Measurements from ENCODE around the gene TEKTIP1.

TEKTIP1 gene

DNA sequence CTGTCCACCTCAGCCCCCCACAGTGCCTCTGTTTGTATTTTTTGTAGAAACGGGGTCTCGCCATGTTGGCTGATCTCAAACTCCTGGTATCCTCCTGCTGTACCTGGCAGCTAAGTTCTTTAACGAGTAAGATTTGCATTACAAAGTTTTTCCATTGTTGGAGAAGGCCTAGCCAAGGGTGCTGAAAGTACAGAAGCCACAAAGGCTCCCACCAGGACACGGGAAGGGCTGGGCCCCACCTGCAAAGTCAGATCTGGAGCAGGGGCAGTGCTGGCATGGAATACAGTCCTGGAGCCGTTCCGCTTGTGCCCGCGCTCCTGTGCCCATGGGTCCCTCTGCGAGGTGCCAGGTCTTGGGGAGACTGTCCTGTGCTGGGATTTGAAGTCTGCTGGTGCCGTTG lies 20.7 kb upstream of the TEKTIP1 start:
- Histone ChIP-seq H3K4me1 (ENCODE audit: control extremely low read depth in 1 of 4, control insufficient read depth in 4 of 4, insufficient read depth in 4 of 4, low read length in 3 of 4) (peaks cover 0 to 3% (median 1%) of the 10 kb centered on the region in 4 experiments), H3K4me3 (ENCODE audit: control insufficient read depth in 1 of 7, extremely low read depth in 1 of 7, insufficient read depth in 4 of 7, low read depth in 2 of 7, low read length in 6 of 7) (no peak overlapping the region), H3K9me3 (ENCODE audit: control extremely low read depth in 1 of 5, control insufficient read depth in 4 of 5, insufficient read depth in 2 of 5, low read depth in 1 of 5, low read length in 4 of 5) (no peaks in the 10 kb centered on the region), H3K27me3 (replicated peaks in 2 of 5; ENCODE audit: control insufficient read depth in 4 of 5, insufficient read depth in 5 of 5, low read length in 4 of 5) (no peaks in the 10 kb centered on the region), H3K36me3 (ENCODE audit: control insufficient read depth in 4 of 4, insufficient read depth in 4 of 4, low read length in 3 of 4) (peaks cover 0 to 36% (median 28%) of the 10 kb centered on the region in 4 experiments), H3K27ac (ENCODE audit: insufficient read depth in 1 of 2, low read depth in 1 of 2, low read length in 2 of 2, poor library complexity in 1 of 2, severe bottlenecking in 2 of 2) (no peak overlapping the region)
- POLR2A ChIA-PET, result no interaction called here
- WGBS (ENCODE audit: insufficient coverage), result 97% methylated on average over 10 of the region's 10 CpGs
- CTCF ChIA-PET, result interaction anchor here (1.3 to 1.8 kb wide), 2 partner anchors 12 to 27 kb away, joined by 4 to 5 read pairs; partner anchors contain the start of gene FZR1
- no peak for DNase-seq

GRCh38 chr19:3518659-3519058 lies 20.3 kb upstream of the TEKTIP1 start:
- Histone ChIP-seq H3K36me3 (ENCODE audit: control insufficient read depth in 4 of 4, insufficient read depth in 4 of 4, low read length in 3 of 4) (peaks cover 0 to 38% (median 30%) of the 10 kb centered on the region in 4 experiments), H3K4me1 (ENCODE audit: control extremely low read depth in 1 of 4, control insufficient read depth in 4 of 4, insufficient read depth in 4 of 4, low read length in 3 of 4) (peaks cover 0 to 3% (median 1%) of the 10 kb centered on the region in 4 experiments), H3K9me3 (ENCODE audit: control extremely low read depth in 1 of 5, control insufficient read depth in 4 of 5, insufficient read depth in 2 of 5, low read depth in 1 of 5, low read length in 4 of 5) (no peaks in the 10 kb centered on the region), H3K27me3 (replicated peaks in 2 of 5; ENCODE audit: control insufficient read depth in 4 of 5, insufficient read depth in 5 of 5, low read length in 4 of 5) (no peaks in the 10 kb centered on the region), H3K4me3 (ENCODE audit: control insufficient read depth in 1 of 7, extremely low read depth in 1 of 7, insufficient read depth in 4 of 7, low read depth in 2 of 7, low read length in 6 of 7) (no peak overlapping the region), H3K27ac (ENCODE audit: insufficient read depth in 1 of 2, low read depth in 1 of 2, low read length in 2 of 2, poor library complexity in 1 of 2, severe bottlenecking in 2 of 2) (no peak overlapping the region)
- WGBS (ENCODE audit: insufficient coverage), result 92% methylated on average over 2 of the region's 2 CpGs
- CTCF ChIA-PET, result interaction anchor here (0.5 to 1.8 kb wide), 3 partner anchors 12 to 33 kb away, joined by 3 to 5 read pairs (median 4); partner anchors contain the start of gene FZR1
- DNase-seq, result no peak
- POLR2A ChIA-PET, result no interaction called here

DNA sequence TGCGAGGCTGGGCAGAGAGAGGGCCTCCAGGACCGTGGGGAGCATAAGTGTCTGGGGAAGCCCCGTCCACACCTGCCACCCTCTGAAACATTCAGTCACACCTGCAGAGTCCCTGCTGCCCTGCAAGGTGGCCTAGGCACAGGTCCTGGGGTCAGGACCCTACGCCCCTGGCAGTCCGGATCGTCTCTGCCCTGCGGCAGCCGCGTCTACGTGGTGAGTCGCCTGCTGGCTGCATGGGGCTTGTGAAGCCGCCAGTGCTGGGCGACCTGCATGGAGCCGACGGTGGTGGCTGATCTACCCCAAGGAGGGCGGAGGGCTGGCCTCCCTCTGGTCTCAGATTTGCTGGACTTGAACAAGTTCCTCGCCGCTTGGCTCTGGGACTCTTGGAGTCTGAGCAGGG lies 19.8 kb upstream of the TEKTIP1 start:
- H3K27ac ChIP-seq (ENCODE audit: insufficient read depth in 1 of 2, low read depth in 1 of 2, low read length in 2 of 2, poor library complexity in 1 of 2, severe bottlenecking in 2 of 2), result peak overlapping the region in 1 of 2 experiments; percentile 5
- peaks cover 0 to 3% (median 1%) of the 10 kb centered on the region in 4 experiments for H3K4me1 ChIP-seq (ENCODE audit: control extremely low read depth in 1 of 4, control insufficient read depth in 4 of 4, insufficient read depth in 4 of 4, low read length in 3 of 4)
- DNase-seq, result no peak
- H3K36me3 ChIP-seq (ENCODE audit: control insufficient read depth in 4 of 4, insufficient read depth in 4 of 4, low read length in 3 of 4), result peaks cover 0 to 43% (median 31%) of the 10 kb centered on the region in 4 experiments
- no peak overlapping the region for H3K4me3 ChIP-seq (ENCODE audit: control insufficient read depth in 1 of 7, extremely low read depth in 1 of 7, insufficient read depth in 4 of 7, low read depth in 2 of 7, low read length in 6 of 7)
- 96% methylated on average over 17 of the region's 18 CpGs for WGBS (ENCODE audit: insufficient coverage)
- H3K27me3 ChIP-seq (replicated peaks in 2 of 5; ENCODE audit: control insufficient read depth in 4 of 5, insufficient read depth in 5 of 5, low read length in 4 of 5), result no peaks in the 10 kb centered on the region
- H3K9me3 ChIP-seq (ENCODE audit: control extremely low read depth in 1 of 5, control insufficient read depth in 4 of 5, insufficient read depth in 2 of 5, low read depth in 1 of 5, low read length in 4 of 5), result no peaks in the 10 kb centered on the region
- CTCF ChIA-PET, result interaction anchor here (0.5 to 1.8 kb wide), 4 partner anchors 13 to 66 kb away, joined by 3 to 5 read pairs (median 4); partner anchors contain the start of genes FZR1 and GIPC3
- POLR2A ChIA-PET, result no interaction called here

GRCh38 chr19:3520166-3521103 lies 18.5 kb upstream of the TEKTIP1 start:
- H3K9me3 ChIP-seq (ENCODE audit: control extremely low read depth in 1 of 5, control insufficient read depth in 4 of 5, insufficient read depth in 2 of 5, low read depth in 1 of 5, low read length in 4 of 5), result no peaks in the 10 kb centered on the region
- DNase-seq, result peak; percentile 50 to 76 (median 64)
- peaks cover 0 to 3% (median 1%) of the 10 kb centered on the region in 4 experiments for H3K4me1 ChIP-seq (ENCODE audit: control extremely low read depth in 1 of 4, control insufficient read depth in 4 of 4, insufficient read depth in 4 of 4, low read length in 3 of 4)
- peaks cover 0 to 51% (median 41%) of the 10 kb centered on the region in 4 experiments for H3K36me3 ChIP-seq (ENCODE audit: control insufficient read depth in 4 of 4, insufficient read depth in 4 of 4, low read length in 3 of 4)
- ChIA-PET CTCF (no interaction called here), POLR2A (interaction anchor here (0.7 kb wide), 1 partner anchor 147 kb away, joined by 3 read pairs; no protein-coding TSS in a partner anchor)
- WGBS (ENCODE audit: insufficient coverage), result 89% methylated on average over 31 of the region's 37 CpGs
- H3K27ac ChIP-seq (ENCODE audit: insufficient read depth in 1 of 2, low read depth in 1 of 2, low read length in 2 of 2, poor library complexity in 1 of 2, severe bottlenecking in 2 of 2), result peak overlapping the region in 1 of 2 experiments; percentile 65
- H3K27me3 ChIP-seq (replicated peaks in 2 of 5; ENCODE audit: control insufficient read depth in 4 of 5, insufficient read depth in 5 of 5, low read length in 4 of 5), result no peaks in the 10 kb centered on the region
- H3K4me3 ChIP-seq (ENCODE audit: control insufficient read depth in 1 of 7, extremely low read depth in 1 of 7, insufficient read depth in 4 of 7, low read depth in 2 of 7, low read length in 6 of 7), result no peak overlapping the region

DNA sequence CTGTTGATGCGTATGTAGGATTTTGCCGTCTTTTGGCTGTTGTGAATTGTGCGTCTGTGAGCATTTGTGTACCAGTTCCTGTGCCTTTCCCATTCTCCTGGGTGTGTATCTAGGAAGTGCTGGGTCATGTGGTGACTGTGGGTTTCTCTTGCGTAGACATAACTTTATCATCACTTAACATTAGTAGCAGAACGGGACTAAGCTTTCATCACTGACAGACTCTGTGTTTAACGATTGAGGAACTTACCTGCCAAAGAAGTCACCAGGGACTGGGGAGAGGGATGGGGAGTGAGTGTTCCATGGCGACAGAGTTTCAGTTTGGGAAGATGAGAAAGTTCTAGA lies 17.9 kb upstream of the TEKTIP1 start:
- no peaks in the 10 kb centered on the region for H3K27me3 ChIP-seq (replicated peaks in 2 of 5; ENCODE audit: control insufficient read depth in 4 of 5, insufficient read depth in 5 of 5, low read length in 4 of 5)
- 75% methylated on average over 5 of the region's 7 CpGs for WGBS (ENCODE audit: insufficient coverage)
- no peaks in the 10 kb centered on the region for H3K9me3 ChIP-seq (ENCODE audit: control extremely low read depth in 1 of 5, control insufficient read depth in 4 of 5, insufficient read depth in 2 of 5, low read depth in 1 of 5, low read length in 4 of 5)
- peak; percentile 28 to 39 (median 31) for DNase-seq
- CTCF ChIA-PET, result no interaction called here
- peak overlapping the region in 1 of 2 experiments; percentile 65 for H3K27ac ChIP-seq (ENCODE audit: insufficient read depth in 1 of 2, low read depth in 1 of 2, low read length in 2 of 2, poor library complexity in 1 of 2, severe bottlenecking in 2 of 2)
- peaks cover 0 to 57% (median 43%) of the 10 kb centered on the region in 4 experiments for H3K36me3 ChIP-seq (ENCODE audit: control insufficient read depth in 4 of 4, insufficient read depth in 4 of 4, low read length in 3 of 4)
- no peak overlapping the region for H3K4me3 ChIP-seq (ENCODE audit: control insufficient read depth in 1 of 7, extremely low read depth in 1 of 7, insufficient read depth in 4 of 7, low read depth in 2 of 7, low read length in 6 of 7)
- POLR2A ChIA-PET, result no interaction called here
- peaks cover 0 to 3% (median 1%) of the 10 kb centered on the region in 4 experiments for H3K4me1 ChIP-seq (ENCODE audit: control extremely low read depth in 1 of 4, control insufficient read depth in 4 of 4, insufficient read depth in 4 of 4, low read length in 3 of 4)

- no peak for DNase-seq
- H3K4me1 ChIP-seq (ENCODE audit: control extremely low read depth in 1 of 4, control insufficient read depth in 4 of 4, insufficient read depth in 4 of 4, low read length in 3 of 4), result peaks cover 0 to 3% (median 1%) of the 10 kb centered on the region in 4 experiments
- H3K36me3 ChIP-seq (ENCODE audit: control insufficient read depth in 4 of 4, insufficient read depth in 4 of 4, low read length in 3 of 4), result peaks cover 2 to 70% (median 50%) of the 10 kb centered on the region in 4 experiments
- CTCF ChIA-PET, result no interaction called here
- no peaks in the 10 kb centered on the region for H3K9me3 ChIP-seq (ENCODE audit: control extremely low read depth in 1 of 5, control insufficient read depth in 4 of 5, insufficient read depth in 2 of 5, low read depth in 1 of 5, low read length in 4 of 5)
- H3K27ac ChIP-seq (ENCODE audit: insufficient read depth in 1 of 2, low read depth in 1 of 2, low read length in 2 of 2, poor library complexity in 1 of 2, severe bottlenecking in 2 of 2), result no peak overlapping the region
- POLR2A ChIA-PET, result no interaction called here
- no peaks in the 10 kb centered on the region for H3K27me3 ChIP-seq (replicated peaks in 2 of 5; ENCODE audit: control insufficient read depth in 4 of 5, insufficient read depth in 5 of 5, low read length in 4 of 5)
- WGBS (ENCODE audit: insufficient coverage), result 96% methylated on average over 39 of the region's 40 CpGs
- no peak overlapping the region for H3K4me3 ChIP-seq (ENCODE audit: control insufficient read depth in 1 of 7, extremely low read depth in 1 of 7, insufficient read depth in 4 of 7, low read depth in 2 of 7, low read length in 6 of 7)
Measured at GRCh38 chr19:3522421-3523360, 16.3 kb upstream of the TEKTIP1 start.

Data from common myeloid progenitor, CD34-positive (primary cell).